T-cell (primary cell): ENCODE measurements around the gene SNX2. TPM values are rescaled to one million over a fixed set of nuclear protein-coding genes. Genes with fewer than 3 reads are reported as not detected.

Experiments
- ATAC-seq, 4 experiments: fragments of 200-7000 bp in 3 of 4; fragments of 150-1000 bp in 1 of 4; cut with Tn5 transposase; replicated peaks in 1 of 4; 1 replicate in 3 of 4; 2 replicates in 1 of 4; pipeline ENCODE4 v1.10.0; 2021; ENCODE audit warnings: moderate library complexity in 3 of 4, mild to moderate bottlenecking in 2 of 4, moderate number of reproducible peaks in 1 of 4
- CTCF ChIA-PET, 2 donors: fragments of 300-600 bp; sonication (Branson Sonifier 250); formaldehyde crosslinking; loops; one replicate each; lab custom pipeline; 2022; ENCODE audit warnings: antibody characterized with exemption in 2 of 2; lab: Charles Lee
- POLR2A ChIA-PET, 2 donors: fragments of 300-600 bp; sonication (Branson Sonifier 250); formaldehyde crosslinking; loops; one replicate each; lab custom pipeline; 2022; ENCODE audit warnings: antibody characterized with exemption in 2 of 2; lab: Charles Lee
- DNase-seq, 35 experiments: peaks; one replicate each; pipeline versions ENCODE4 v3.0.0 to v3.0.0-alpha.2; 2013 to 2023
- H3K27ac ChIP-seq: one replicate; pipeline ENCODE4 v1.5.1; 2013; ENCODE audit warnings: low read length
- H3K27me3 ChIP-seq, 2 experiments: replicated peaks in 1 of 2; 1 replicate in 1 of 2; 2 replicates in 1 of 2; pipeline versions ENCODE4 v1.6.1 to v1.7.0; 2013; ENCODE audit warnings: low read length in 1 of 2, mixed read lengths in 1 of 2; ENCODE audit not compliant: control insufficient read depth in 2 of 2, insufficient read depth in 2 of 2; ENCODE audit errors: extremely low read depth in 1 of 2
- H3K36me3 ChIP-seq, 2 donors: 1 replicate in 1 of 2; 2 replicates in 1 of 2; pipeline versions ENCODE4 v1.6.1 to v1.7.0; 2013; ENCODE audit warnings: low read length in 1 of 2; ENCODE audit not compliant: control insufficient read depth in 2 of 2, insufficient read depth in 1 of 2; ENCODE audit errors: extremely low read depth in 1 of 2
- H3K4me1 ChIP-seq, 2 experiments: 1 replicate in 1 of 2; 2 replicates in 1 of 2; pipeline versions ENCODE4 v1.6.1 to v1.7.0; 2013; ENCODE audit warnings: low read length in 2 of 2, mixed read lengths in 1 of 2; ENCODE audit not compliant: insufficient read depth in 2 of 2, control insufficient read depth in 1 of 2; ENCODE audit errors: extremely low read depth in 1 of 2
- H3K4me3 ChIP-seq, 2 donors: 1 replicate in 1 of 2; 2 replicates in 1 of 2; pipeline versions ENCODE4 v1.5.1 to v1.7.0; 2013; ENCODE audit warnings: mild to moderate bottlenecking in 2 of 2, low read length in 1 of 2, moderate library complexity in 1 of 2; ENCODE audit not compliant: control insufficient read depth in 1 of 2; ENCODE audit errors: extremely low read depth in 1 of 2
- H3K9me3 ChIP-seq: 2 replicates; pipeline ENCODE4 v1.7.0; 2013
- H3K27ac Mint-ChIP-seq, 2 donors: one replicate each; pipeline ENCODE4 v1.8.0; 2020 to 2021; ENCODE audit warnings: mild to moderate bottlenecking in 2 of 2, mixed read lengths in 2 of 2
- H3K27me3 Mint-ChIP-seq, 2 donors: one replicate each; pipeline ENCODE4 v1.8.0; 2021 to 2022; ENCODE audit warnings: mixed read lengths in 2 of 2
- H3K36me3 Mint-ChIP-seq: one replicate; pipeline ENCODE4 v1.8.0; 2021; ENCODE audit warnings: mixed read lengths
- H3K4me1 Mint-ChIP-seq, 3 donors: one replicate each; pipeline ENCODE4 v1.8.0; 2020 to 2022; ENCODE audit warnings: mixed read lengths in 3 of 3, mild to moderate bottlenecking in 1 of 3
- H3K4me3 Mint-ChIP-seq, 3 donors: one replicate each; pipeline ENCODE4 v1.8.0; 2020 to 2022; ENCODE audit warnings: mild to moderate bottlenecking in 3 of 3, mixed read lengths in 3 of 3, moderate library complexity in 3 of 3
- H3K9me3 Mint-ChIP-seq, 3 donors: one replicate each; pipeline ENCODE4 v1.8.0; 2020 to 2022; ENCODE audit warnings: mixed read lengths in 3 of 3
- WGBS: methylation state at CpG from one replicate; pipeline ENCODE4 v1.1.5; 2013; ENCODE audit warnings: missing lambda C conversion rate; ENCODE audit not compliant: insufficient coverage; 5-methylcytosine and 5-hydroxymethylcytosine counted together
- total RNA-seq, 35 experiments: library from RNA in 6 of 35; stranded (reverse) in 6 of 35; fragments of 120-200 nt in 1 of 35; gene quantifications; one replicate each; pipeline versions ENCODE4 v1.2.1 to v1.2.4 and lab custom pipeline; 2013 to 2026

SNX2 gene
- total RNA-seq, 5 donors from 2014 or later (not counting 1 experiment from before 2014, with no cell fraction given): 41.8 to 56.3 (median 47.8) TPM

GRCh38 chr5:122816756-122817155, 41.9 kb downstream of the SNX2 start:
- Mint-ChIP-seq H3K4me1 (no peaks in the 10 kb centered on the region), H3K9me3 (no peaks in the 10 kb centered on the region), H3K36me3 (peaks cover 15% of the 10 kb centered on the region), H3K27me3 (no peaks in the 10 kb centered on the region), H3K4me3 (no peak overlapping the region), H3K27ac (no peak overlapping the region)
- H3K27ac ChIP-seq: no peak overlapping the region
- H3K36me3 ChIP-seq: peaks cover 0 to 24% of the 10 kb centered on the region in 2 donors
- no peak for DNase-seq
- H3K27me3 ChIP-seq: no peaks in the 10 kb centered on the region
- H3K9me3 ChIP-seq: no peaks in the 10 kb centered on the region
- ChIA-PET CTCF (interaction anchor here (0.5 to 0.8 kb wide), 2 partner anchors 57 to 678 kb away, joined by 3 to 9 read pairs; no protein-coding TSS in a partner anchor), POLR2A (no interaction called here)
- WGBS: 98% methylated on average over 4 of the region's 5 CpGs
- no peaks in the 10 kb centered on the region for H3K4me1 ChIP-seq
- no peak for ATAC-seq
- H3K4me3 ChIP-seq: no peak overlapping the region

GRCh38 chr5:122831984-122832383, 57.1 kb downstream of the SNX2 start:
- H3K36me3 Mint-ChIP-seq: peaks cover 15% of the 10 kb centered on the region
- no peaks in the 10 kb centered on the region for H3K9me3 Mint-ChIP-seq
- ChIA-PET POLR2A (interaction anchor here in 1 of 2 donors (0.5 kb wide), 1 partner anchor 80 kb away, joined by 4 read pairs; no protein-coding TSS in a partner anchor), CTCF (no interaction called here)
- H3K27ac Mint-ChIP-seq: no peak overlapping the region
- H3K27ac ChIP-seq: no peak overlapping the region
- H3K27me3 Mint-ChIP-seq: no peaks in the 10 kb centered on the region
- ATAC-seq: no peak
- no peaks in the 10 kb centered on the region for H3K4me1 Mint-ChIP-seq
- no peak overlapping the region for H3K4me3 ChIP-seq
- no peak for DNase-seq
- no peaks in the 10 kb centered on the region for H3K9me3 ChIP-seq
- no peaks in the 10 kb centered on the region for H3K27me3 ChIP-seq
- no peaks in the 10 kb centered on the region for H3K4me1 ChIP-seq
- no peak overlapping the region for H3K4me3 Mint-ChIP-seq
- no CpG with 5 or more reads among the region's 1 CpG for WGBS
- peaks cover 0 to 19% of the 10 kb centered on the region in 2 donors for H3K36me3 ChIP-seq

GRCh38 chr5:122835681-122836080, 60.8 kb downstream of the SNX2 start:
- DNase-seq: no peak
- Histone ChIP-seq H3K9me3 (no peaks in the 10 kb centered on the region), H3K4me1 (no peaks in the 10 kb centered on the region), H3K4me3 (no peak overlapping the region), H3K27ac (no peak overlapping the region), H3K27me3 (no peaks in the 10 kb centered on the region), H3K36me3 (no peaks in the 10 kb centered on the region)
- POLR2A ChIA-PET: no interaction called here
- Mint-ChIP-seq H3K27ac (no peak overlapping the region), H3K36me3 (peaks cover 4% of the 10 kb centered on the region), H3K27me3 (no peaks in the 10 kb centered on the region), H3K9me3 (no peaks in the 10 kb centered on the region), H3K4me3 (no peak overlapping the region), H3K4me1 (peaks cover 0 to 4% (median 0%) of the 10 kb centered on the region in 3 donors)
- CTCF ChIA-PET: no interaction called here
- WGBS: no CpG with 5 or more reads among the region's 1 CpG
- ATAC-seq: no peak

GRCh38 chr5:122836947-122837346, 62.1 kb downstream of the SNX2 start:
- H3K9me3 ChIP-seq: no peaks in the 10 kb centered on the region
- no peak for DNase-seq
- Mint-ChIP-seq H3K36me3 (no peaks in the 10 kb centered on the region), H3K4me1 (peaks cover 0 to 4% (median 0%) of the 10 kb centered on the region in 3 donors), H3K4me3 (no peak overlapping the region), H3K9me3 (no peaks in the 10 kb centered on the region), H3K27me3 (no peaks in the 10 kb centered on the region), H3K27ac (no peak overlapping the region)
- ChIA-PET POLR2A (no interaction called here), CTCF (no interaction called here)
- no peaks in the 10 kb centered on the region for H3K36me3 ChIP-seq
- H3K4me1 ChIP-seq: no peaks in the 10 kb centered on the region
- ATAC-seq: no peak
- WGBS: 88% methylated on average over 1 of the region's 3 CpGs
- H3K4me3 ChIP-seq: no peak overlapping the region
- H3K27me3 ChIP-seq: no peaks in the 10 kb centered on the region
- H3K27ac ChIP-seq: no peak overlapping the region

- Mint-ChIP-seq H3K4me1 (peaks cover 11 to 18% (median 12%) of the 10 kb centered on the region in 3 donors), H3K36me3 (no peaks in the 10 kb centered on the region), H3K9me3 (no peaks in the 10 kb centered on the region), H3K27ac (no peak overlapping the region), H3K4me3 (no peak overlapping the region), H3K27me3 (peaks cover 0 to 3% of the 10 kb centered on the region in 2 donors)
- Histone ChIP-seq H3K4me3 (no peak overlapping the region), H3K9me3 (no peaks in the 10 kb centered on the region), H3K27me3 (no peaks in the 10 kb centered on the region), H3K4me1 (peaks cover 8 to 12% of the 10 kb centered on the region in 2 experiments), H3K36me3 (no peaks in the 10 kb centered on the region), H3K27ac (no peak overlapping the region)
- POLR2A ChIA-PET: no interaction called here
- CTCF ChIA-PET: no interaction called here
- WGBS: no CpG with 5 or more reads among the region's 4 CpGs
- no peak for ATAC-seq
- DNase-seq: no peak
Measured at GRCh38 chr5:122839731-122840130, 64.9 kb downstream of the SNX2 start.

- Mint-ChIP-seq H3K4me3 (no peak overlapping the region), H3K9me3 (no peaks in the 10 kb centered on the region), H3K36me3 (no peaks in the 10 kb centered on the region), H3K27ac (no peak overlapping the region), H3K4me1 (peaks cover 26 to 31% (median 26%) of the 10 kb centered on the region in 3 donors), H3K27me3 (peaks cover 0 to 3% of the 10 kb centered on the region in 2 donors)
- Histone ChIP-seq H3K9me3 (no peaks in the 10 kb centered on the region), H3K4me3 (no peak overlapping the region), H3K36me3 (no peaks in the 10 kb centered on the region), H3K27ac (no peak overlapping the region), H3K27me3 (no peaks in the 10 kb centered on the region), H3K4me1 (peaks cover 8 to 19% of the 10 kb centered on the region in 2 experiments)
- ChIA-PET CTCF (no interaction called here), POLR2A (no interaction called here)
- no peak for ATAC-seq
- whole genome bisulfite sequencing: 100% methylated on average over 1 of the region's 6 CpGs
- DNase-seq: no peak
Measured at GRCh38 chr5:122842016-122842580, 67.2 kb downstream of the SNX2 start.
